H1 (cell line): ENCODE results near the gene ATP11A. TPM values are rescaled to one million over a fixed set of nuclear protein-coding genes. Genes with fewer than 3 reads are reported as not detected.

Experiments used
- CTCF ChIA-PET: fragments of 300-600 bp; sonication (Branson Sonifier 250); formaldehyde crosslinking; loops from one replicate; lab custom pipeline; 2021; ENCODE audit not compliant: partially characterized antibody; lab: Charles Lee
- POLR2A ChIA-PET: fragments of 300-600 bp; sonication (Branson Sonifier 250); formaldehyde crosslinking; loops from one replicate; lab custom pipeline; 2021; ENCODE audit warnings: inconsistent platforms; ENCODE audit not compliant: partially characterized antibody; lab: Charles Lee
- DNase-seq, 2 experiments: peaks; one replicate each; pipeline versions ENCODE4 v3.0.0 to v3.0.0-alpha.2; 2010 to 2022; ENCODE audit warnings: low spot score in 2 of 2, low read depth in 1 of 2, mixed read lengths in 1 of 2
- FAIRE-seq: peaks from 2 replicates; lab custom pipeline; 2011; peaks lifted over from hg19 to GRCh38; lab: Jason Lieb, UNC
- H2AFZ ChIP-seq: 2 replicates; pipeline ENCODE4 v1.8.1; 2012; ENCODE audit warnings: low read length, inconsistent platforms
- H2AK5ac ChIP-seq: 2 replicates; pipeline ENCODE4 v1.6.1; 2013; ENCODE audit warnings: low read depth, low read length
- H2BK120ac ChIP-seq: replicated peaks from 2 replicates; pipeline ENCODE3; 2013; ENCODE audit warnings: low read depth, low read length, inconsistent platforms
- H2BK12ac ChIP-seq: 2 replicates; pipeline ENCODE4 v1.6.1; 2013; ENCODE audit warnings: low read depth, low read length
- H2BK15ac ChIP-seq: 2 replicates; pipeline ENCODE4 v1.6.1; 2013; ENCODE audit warnings: low read length
- H2BK20ac ChIP-seq: 2 replicates; pipeline ENCODE4 v1.6.1; 2013; ENCODE audit warnings: low read length
- H2BK5ac ChIP-seq: 2 replicates; pipeline ENCODE4 v1.6.1; 2013; ENCODE audit warnings: low read depth, low read length
- H3K14ac ChIP-seq: 2 replicates; pipeline ENCODE4 v1.6.1; 2013; ENCODE audit warnings: inconsistent platforms; ENCODE audit not compliant: insufficient read length
- H3K18ac ChIP-seq: 2 replicates; pipeline ENCODE4 v1.6.1; 2013; ENCODE audit warnings: low read length; ENCODE audit errors: extremely low read depth
- H3K23ac ChIP-seq: 2 replicates; pipeline ENCODE4 v1.6.1; 2013; ENCODE audit warnings: inconsistent platforms; ENCODE audit not compliant: insufficient read length
- H3K23me2 ChIP-seq: 2 replicates; pipeline ENCODE4 v1.6.1; 2013; ENCODE audit warnings: low read depth, low read length
- H3K27ac ChIP-seq: 2 replicates; pipeline ENCODE4 v1.6.1; 2011; ENCODE audit warnings: low read depth, low read length, inconsistent platforms
- H3K27me3 ChIP-seq, 4 experiments: replicated peaks in 1 of 4; 1 replicate in 1 of 4; 2 replicates in 3 of 4; pipeline versions ENCODE4 v1.6.1 to v1.8.1; 2011 to 2013; ENCODE audit warnings: low read length in 3 of 4, mild to moderate bottlenecking in 3 of 4, inconsistent platforms in 2 of 4, mixed read lengths in 2 of 4, moderate library complexity in 1 of 4; ENCODE audit not compliant: control insufficient read depth in 3 of 4, insufficient read depth in 3 of 4; ENCODE audit errors: extremely low read depth in 1 of 4
- H3K36me3 ChIP-seq, 4 experiments: 2 replicates each; pipeline versions ENCODE4 v1.6.1 to v1.8.1; 2011 to 2013; ENCODE audit warnings: mild to moderate bottlenecking in 4 of 4, low read length in 3 of 4, moderate library complexity in 2 of 4, control low read depth in 1 of 4, inconsistent platforms in 1 of 4; ENCODE audit not compliant: insufficient read depth in 4 of 4, control insufficient read depth in 2 of 4
- H3K4ac ChIP-seq: replicated peaks from 2 replicates; pipeline ENCODE3; 2013; ENCODE audit warnings: low read length, low read depth, mixed read lengths, inconsistent platforms; ENCODE audit not compliant: insufficient read length
- H3K4me1 ChIP-seq, 4 experiments: replicated peaks in 1 of 4; 1 replicate in 1 of 4; 2 replicates in 3 of 4; pipeline versions ENCODE4 v1.6.1 to v1.8.1; 2011 to 2013; ENCODE audit warnings: low read length in 3 of 4, inconsistent platforms in 2 of 4, mixed read lengths in 1 of 4; ENCODE audit not compliant: insufficient read depth in 4 of 4, control insufficient read depth in 3 of 4
- H3K4me2 ChIP-seq, 2 experiments: 2 replicates each; pipeline versions ENCODE4 v1.6.1 to v1.8.1; 2011 to 2013; ENCODE audit warnings: low read depth in 2 of 2, low read length in 2 of 2, control low read depth in 1 of 2, inconsistent platforms in 1 of 2, mild to moderate bottlenecking in 1 of 2; ENCODE audit not compliant: insufficient read depth in 1 of 2
- H3K4me3 ChIP-seq, 4 experiments: fragments of 200-600, 300-600 bp in 1 of 4; sonication (generic), shearing (Covaris generic), sonication (Bioruptor Twin) in 1 of 4; 2 replicates each; pipeline versions ENCODE4 v1.5.1 to v1.8.1; 2011 to 2016; ENCODE audit warnings: low read length in 4 of 4, low read depth in 3 of 4, control low read depth in 2 of 4, inconsistent platforms in 2 of 4, mild to moderate bottlenecking in 2 of 4, mixed read lengths in 1 of 4, moderate library complexity in 1 of 4; ENCODE audit not compliant: insufficient read depth in 2 of 4; ENCODE audit errors: extremely low read depth in 1 of 4
- H3K56ac ChIP-seq: replicated peaks from 2 replicates; pipeline ENCODE3; 2013; ENCODE audit warnings: low read depth, mild to moderate bottlenecking, mixed read lengths, low read length, inconsistent platforms; ENCODE audit not compliant: insufficient read length
- H3K79me1 ChIP-seq: 2 replicates; pipeline ENCODE4 v1.6.1; 2013; ENCODE audit warnings: low read depth, low read length, control low read depth
- H3K79me2 ChIP-seq, 2 experiments: 2 replicates each; pipeline versions ENCODE4 v1.6.1 to v1.8.1; 2012 to 2013; ENCODE audit warnings: low read length in 2 of 2, mild to moderate bottlenecking in 2 of 2, inconsistent platforms in 1 of 2; ENCODE audit not compliant: insufficient read depth in 2 of 2, control insufficient read depth in 1 of 2
- H3K9ac ChIP-seq, 4 experiments: replicated peaks in 1 of 4; 1 replicate in 1 of 4; 2 replicates in 3 of 4; pipeline versions ENCODE4 v1.6.1 to v1.8.1; 2011 to 2013; ENCODE audit warnings: low read depth in 3 of 4, low read length in 3 of 4, control low read depth in 2 of 4, mild to moderate bottlenecking in 2 of 4, moderate library complexity in 2 of 4, inconsistent platforms in 1 of 4; ENCODE audit errors: extremely low read depth in 1 of 4
- H3K9me3 ChIP-seq, 2 experiments: 2 replicates each; pipeline versions ENCODE4 v1.6.1 to v1.8.1; 2012 to 2013; ENCODE audit warnings: mild to moderate bottlenecking in 2 of 2, moderate library complexity in 2 of 2, control low read depth in 1 of 2, inconsistent platforms in 1 of 2, low read depth in 1 of 2, low read length in 1 of 2, mixed read lengths in 1 of 2; ENCODE audit not compliant: insufficient read depth in 2 of 2
- H4K20me1 ChIP-seq, 2 experiments: replicated peaks in 1 of 2; 2 replicates each; pipeline versions ENCODE3 to v1.8.1; 2011 to 2013; ENCODE audit warnings: inconsistent platforms in 2 of 2, low read length in 2 of 2, mild to moderate bottlenecking in 1 of 2; ENCODE audit not compliant: insufficient read depth in 2 of 2, control insufficient read depth in 1 of 2
- H4K5ac ChIP-seq: 2 replicates; pipeline ENCODE4 v1.6.1; 2013; ENCODE audit warnings: low read length, low read depth, mixed read lengths, inconsistent platforms; ENCODE audit not compliant: insufficient read length
- H4K8ac ChIP-seq: 2 replicates; pipeline ENCODE4 v1.8.0; 2013; ENCODE audit warnings: mild to moderate bottlenecking, moderate library complexity, low read length, inconsistent platforms; ENCODE audit not compliant: insufficient read depth; ENCODE audit errors: extremely low read depth
- H4K91ac ChIP-seq: replicated peaks from 2 replicates; pipeline ENCODE3; 2013; ENCODE audit warnings: low read length, mixed read lengths, inconsistent platforms; ENCODE audit not compliant: insufficient read length
- CBX8 ChIP-seq: fragments of 300-800, 300-1000 bp; sonication (generic); IDR thresholded peaks from 2 replicates; pipeline ENCODE4 v1.7.1; 2016; ENCODE audit warnings: low read depth, low read length, borderline replicate concordance
- FOSL1 ChIP-seq: IDR thresholded peaks from 2 replicates; pipeline ENCODE4 v1.6.1; 2011; ENCODE audit warnings: mild to moderate bottlenecking, low read depth, low read length, moderate library complexity; ENCODE audit not compliant: insufficient read depth
- HDAC6 ChIP-seq: IDR thresholded peaks from one replicate; pipeline ENCODE4 v1.7.1; 2012; ENCODE audit warnings: low read depth, mild to moderate bottlenecking, inconsistent platforms, low read length, moderate library complexity
- RBBP5 ChIP-seq: IDR thresholded peaks from 2 replicates; pipeline ENCODE4 v1.7.1; 2012; ENCODE audit warnings: low read depth, mild to moderate bottlenecking, inconsistent platforms, low read length, moderate library complexity, borderline replicate concordance
- RXRA ChIP-seq: IDR thresholded peaks from 2 replicates; pipeline ENCODE4 v1.6.1; 2011; ENCODE audit warnings: low read depth, mild to moderate bottlenecking, low read length, moderate library complexity; ENCODE audit not compliant: insufficient read depth
- TEAD4 ChIP-seq: IDR thresholded peaks from 2 replicates; pipeline ENCODE4 v1.6.1; 2012; ENCODE audit warnings: low read depth, low read length, inconsistent platforms, mixed read lengths
- WGBS, 2 experiments: shearing (Covaris generic) in 1 of 2; methylation state at CpG; one replicate each; pipeline versions ENCODE4 v1.1.6 to v1.1.7; 2013 to 2015; ENCODE audit warnings: low lambda C conversion rate in 2 of 2, mixed read lengths in 2 of 2, inconsistent platforms in 1 of 2, low coverage in 1 of 2, missing lambda C conversion rate in 1 of 2; ENCODE audit not compliant: insufficient replicate concordance in 2 of 2, insufficient coverage in 1 of 2, insufficient read length in 1 of 2; ENCODE audit errors: extremely low coverage in 1 of 2, missing lambda C conversion rate in 1 of 2; 5-methylcytosine and 5-hydroxymethylcytosine counted together
- polyA plus RNA-seq, 7 experiments: library from polyadenylated mRNA; depleted of rRNA in 3 of 7; stranded (reverse) in 5 of 7; unstranded in 2 of 7; fragments of >200 nt in 5 of 7; fragments of 200-250 nt in 2 of 7; gene quantifications; 1 replicate in 5 of 7; 2 replicates in 1 of 7; 4 replicates in 1 of 7; pipeline versions ENCODE4 v1.2.1 to v1.2.3, GENCODE V29; 2011 to 2013; ENCODE audit warnings: missing spikeins in 2 of 7, mixed read lengths in 2 of 7
- total RNA-seq: library from RNA; stranded (reverse); fragmentation: NEBNext Ultra II Directional; extraction: Animal tissue kit (Norgen Biotek cat#: 25700); gene quantifications from 2 replicates; pipeline ENCODE4 v1.2.1, GENCODE V29; 2021
- TF ChIP-seq, protein P1 (sequence below): IDR thresholded peaks from 2 replicates; pipeline ENCODE4 v1.6.1; 2011; ENCODE audit warnings: low read length, improper control_type of control experiment
- TF ChIP-seq, protein P2 (sequence below): IDR thresholded peaks from 2 replicates; pipeline ENCODE4 v1.6.1; 2011; ENCODE audit warnings: low read depth, mild to moderate bottlenecking, low read length; ENCODE audit not compliant: insufficient read depth

Gene ATP11A
- total and polyA plus RNA-seq, 2 of the 8 experiments (the other 6 are each of a cell fraction or from before 2014, with no cell fraction given), result 28.8 to 72.9 TPM

DNA sequence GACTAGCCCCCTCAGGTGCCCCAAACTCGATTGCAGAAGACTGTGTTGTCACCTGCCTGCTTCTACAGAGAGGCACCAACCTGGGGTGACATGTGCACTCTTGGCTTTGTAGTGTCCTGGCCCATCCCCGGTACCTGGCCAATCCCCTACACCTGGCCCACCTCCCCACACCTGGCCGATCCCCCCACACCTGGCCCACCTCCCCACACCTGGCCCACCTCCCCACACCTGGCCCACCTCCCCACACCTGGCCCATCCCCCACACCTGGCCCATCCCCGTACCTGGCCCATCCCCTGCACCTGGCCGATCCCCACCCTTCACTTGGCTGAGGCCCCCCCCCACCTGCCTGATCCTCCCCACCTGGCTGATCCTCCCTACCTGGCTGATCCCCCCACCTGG is 25.4 kb downstream of the ATP11A start:
- H3K27ac ChIP-seq, result no peak overlapping the region
- H3K4me1 ChIP-seq, result peaks cover 13 to 49% (median 20%) of the 10 kb centered on the region in 4 experiments
- no peaks in the 10 kb centered on the region for H3K36me3 ChIP-seq
- peak overlapping the region; percentile 87 for H4K91ac ChIP-seq
- no peak for DNase-seq
- H4K5ac ChIP-seq, result no peak overlapping the region
- H3K23ac ChIP-seq, result no peak overlapping the region
- no peak overlapping the region for H3K56ac ChIP-seq
- 100% methylated on average over 2 of the region's 5 CpGs; no CpG with 5 or more reads in 1 of the 2 experiments for WGBS, 2 experiments
- peaks cover 14% of the 10 kb centered on the region for H3K79me1 ChIP-seq
- no peak for FAIRE-seq
- no peaks in the 10 kb centered on the region; the same call in 1 of the 2 replicates for H3K23me2 ChIP-seq
- TF ChIP-seq HDAC6 (no peak), TEAD4 (no peak), RXRA (no peak), RBBP5 (no peak), CBX8 (no peak), FOSL1 (no peak)
- TF ChIP-seq, protein P1, sequence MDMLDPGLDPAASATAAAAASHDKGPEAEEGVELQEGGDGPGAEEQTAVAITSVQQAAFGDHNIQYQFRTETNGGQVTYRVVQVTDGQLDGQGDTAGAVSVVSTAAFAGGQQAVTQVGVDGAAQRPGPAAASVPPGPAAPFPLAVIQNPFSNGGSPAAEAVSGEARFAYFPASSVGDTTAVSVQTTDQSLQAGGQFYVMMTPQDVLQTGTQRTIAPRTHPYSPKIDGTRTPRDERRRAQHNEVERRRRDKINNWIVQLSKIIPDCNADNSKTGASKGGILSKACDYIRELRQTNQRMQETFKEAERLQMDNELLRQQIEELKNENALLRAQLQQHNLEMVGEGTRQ, result no peak
- TF ChIP-seq, protein P2, sequence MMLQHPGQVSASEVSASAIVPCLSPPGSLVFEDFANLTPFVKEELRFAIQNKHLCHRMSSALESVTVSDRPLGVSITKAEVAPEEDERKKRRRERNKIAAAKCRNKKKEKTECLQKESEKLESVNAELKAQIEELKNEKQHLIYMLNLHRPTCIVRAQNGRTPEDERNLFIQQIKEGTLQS, result no peak
- peak overlapping the region; percentile 66 for H3K4ac ChIP-seq
- peak overlapping the region; percentile 38 for H2BK20ac ChIP-seq
- H2AFZ ChIP-seq, result no peak overlapping the region
- CTCF ChIA-PET, result interaction anchor here (0.8 to 1.1 kb wide), 3 partner anchors 9 to 18 kb away, joined by 3 to 4 read pairs (median 3); no protein-coding TSS in a partner anchor
- H2BK120ac ChIP-seq, result no peak overlapping the region
- no peak overlapping the region for H3K14ac ChIP-seq
- peaks cover 0 to 70% of the 10 kb centered on the region in 2 experiments; a peak in 2 of 4 replicates for H3K79me2 ChIP-seq
- H2BK5ac ChIP-seq, result 0 out of 2 replicates have a peak overlapping the region, but pooled peaks have one; percentile 60
- peaks cover 0 to 2% of the 10 kb centered on the region in 2 experiments for H4K20me1 ChIP-seq
- POLR2A ChIA-PET, result interaction anchor here (1.1 to 1.3 kb wide), 3 partner anchors 11 to 112 kb away, joined by 3 read pairs; no protein-coding TSS in a partner anchor
- H4K8ac ChIP-seq, result no peak overlapping the region
- peak overlapping the region; percentile 88 for H2AK5ac ChIP-seq
- peak overlapping the region; percentile 62; the same call in 1 of the 2 replicates for H2BK12ac ChIP-seq
- H3K4me3 ChIP-seq, result no peak overlapping the region
- H2BK15ac ChIP-seq, result no peak overlapping the region
- H3K18ac ChIP-seq, result peak overlapping the region; percentile 90; the same call in 1 of the 2 replicates
- no peaks in the 10 kb centered on the region for H3K9me3 ChIP-seq
- no peak overlapping the region for H3K4me2 ChIP-seq
- no peaks in the 10 kb centered on the region for H3K27me3 ChIP-seq
- H3K9ac ChIP-seq, result no peak overlapping the region
